Glomerular visceral epithelial cell (primary cell): Measurements from ENCODE around the gene CTCF.

Experiments used
- DNase-seq: peaks from one replicate; pipeline ENCODE4 v3.0.0-alpha.2; 2016; ENCODE audit errors: extremely low spot score

The CTCF gene

GRCh38 chr16:67652578-67653127 is 90.3 kb downstream of the CTCF start:
- peak; percentile 48 for DNase-seq

- DNase-seq = no peak
Measured at GRCh38 chr16:67653128-67653788, 90.9 kb downstream of the CTCF start.

DNA sequence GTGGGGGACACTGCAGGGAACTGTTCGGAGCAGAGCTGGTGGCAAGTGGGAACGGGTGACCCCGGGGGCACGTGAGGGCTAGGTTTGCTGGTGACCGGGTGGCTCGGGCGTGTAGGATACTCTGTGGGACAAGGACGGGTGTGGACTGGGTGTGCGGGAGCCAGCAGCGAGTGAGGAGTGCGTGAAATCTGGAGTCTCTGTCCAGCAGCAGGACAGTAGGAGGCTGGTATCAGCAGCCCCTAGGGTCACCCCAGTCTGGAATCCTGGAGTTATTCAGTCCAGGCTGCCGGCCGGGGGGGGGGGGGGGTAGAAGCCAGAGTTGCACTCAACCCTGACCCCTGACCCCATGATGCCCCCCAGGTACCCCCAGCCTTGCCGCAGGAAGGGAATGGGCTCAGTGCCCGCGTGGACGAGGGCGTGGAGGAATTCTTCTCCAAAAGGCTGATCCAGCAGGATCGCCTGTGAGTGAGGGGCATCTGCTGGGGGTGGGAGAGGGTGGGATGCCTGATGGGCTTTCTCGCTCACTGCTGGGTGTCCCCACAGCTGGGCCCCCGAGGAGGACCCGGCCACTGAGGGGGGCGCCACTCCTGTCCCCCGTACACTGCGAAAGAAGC is 91.6 kb downstream of the CTCF start:
- no peak for DNase-seq

- no peak for DNase-seq
Measured at GRCh38 chr16:67654403-67654911, 92.1 kb downstream of the CTCF start.

DNA sequence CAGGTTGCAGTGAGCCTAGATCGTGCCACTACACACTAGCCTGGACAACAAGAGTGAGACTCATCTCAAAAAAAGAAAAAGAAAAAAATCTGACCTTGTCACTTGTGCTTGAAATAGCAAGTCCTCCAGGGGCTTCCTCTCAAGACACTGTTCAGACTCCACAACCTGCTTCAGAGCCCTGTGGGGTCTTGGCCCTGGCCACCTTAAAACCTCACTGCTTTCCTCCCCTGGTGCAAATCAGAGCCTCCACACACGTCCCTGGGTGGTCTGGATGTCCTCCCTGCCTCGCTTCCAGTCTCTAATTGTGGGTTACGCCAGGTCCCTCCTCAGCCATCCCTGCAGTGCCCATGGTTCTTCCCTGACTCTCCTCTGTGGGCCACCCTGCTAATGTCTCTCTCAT is 93.0 kb downstream of the CTCF start:
- no peak for DNase-seq

DNA sequence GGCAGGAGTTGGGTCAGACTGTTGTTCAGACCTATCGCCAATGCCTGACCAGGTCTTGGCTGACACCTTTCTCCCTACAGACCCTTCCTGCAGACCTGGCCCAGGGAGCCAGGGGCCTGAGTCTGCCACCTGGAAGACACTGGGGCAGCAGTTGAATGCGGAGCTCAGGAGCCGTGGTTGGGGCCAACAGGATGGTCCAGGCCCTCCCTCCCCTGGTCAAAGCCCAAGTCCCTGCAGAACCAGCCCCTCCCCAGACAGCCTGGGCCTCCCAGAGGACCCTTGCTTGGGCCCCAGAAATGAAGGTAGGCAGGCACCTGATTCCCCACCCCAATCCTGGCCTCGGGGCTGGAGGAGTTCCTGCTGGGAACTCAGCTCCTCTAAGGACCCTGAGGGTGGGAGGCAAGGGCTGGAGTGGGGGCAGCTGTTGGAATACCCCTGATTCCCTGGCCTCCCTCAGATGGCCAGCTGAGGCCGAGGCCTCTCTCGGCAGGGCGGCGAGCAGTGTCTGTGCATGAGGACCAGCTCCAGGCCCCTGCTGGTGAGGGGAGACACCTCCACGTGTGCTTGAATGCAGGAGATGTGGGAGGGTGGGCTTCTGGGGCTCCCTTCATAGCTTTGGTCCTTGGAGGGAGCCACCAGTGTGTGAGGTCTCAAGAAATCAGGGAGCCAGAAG is 94.2 kb downstream of the CTCF start:
- DNase-seq = no peak

DNA sequence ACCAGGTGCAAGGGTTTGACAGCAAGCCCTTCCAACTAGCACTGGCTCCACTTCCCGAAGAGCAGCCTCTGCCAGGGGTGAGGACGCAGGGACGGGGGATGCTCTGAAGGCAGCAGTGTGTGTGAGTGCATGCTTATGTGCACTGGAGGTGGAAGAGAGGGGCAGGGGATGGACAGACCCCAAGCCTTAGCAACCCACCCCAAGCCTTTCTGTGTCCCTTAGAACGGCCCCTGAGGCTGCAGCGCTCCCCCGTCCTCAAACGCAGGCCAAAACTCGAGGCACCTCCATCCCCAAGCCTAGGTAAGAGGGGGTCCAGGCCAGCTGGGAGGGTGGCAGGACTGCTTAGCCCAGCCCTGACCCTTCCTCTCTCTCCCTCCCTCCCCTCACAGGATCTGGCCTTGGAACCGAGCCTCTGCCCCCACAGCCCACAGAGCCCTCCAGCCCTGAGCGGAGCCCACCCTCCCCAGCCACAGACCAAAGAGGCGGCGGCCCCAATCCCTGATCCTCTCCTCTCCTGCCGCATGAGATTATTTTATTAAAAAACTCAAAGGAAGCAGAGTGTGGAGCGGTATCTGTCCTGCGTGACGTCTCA is 94.8 kb downstream of the CTCF start:
- no peak for DNase-seq

- no peak for DNase-seq
Measured at GRCh38 chr16:67657751-67658518, 95.6 kb downstream of the CTCF start.

DNA sequence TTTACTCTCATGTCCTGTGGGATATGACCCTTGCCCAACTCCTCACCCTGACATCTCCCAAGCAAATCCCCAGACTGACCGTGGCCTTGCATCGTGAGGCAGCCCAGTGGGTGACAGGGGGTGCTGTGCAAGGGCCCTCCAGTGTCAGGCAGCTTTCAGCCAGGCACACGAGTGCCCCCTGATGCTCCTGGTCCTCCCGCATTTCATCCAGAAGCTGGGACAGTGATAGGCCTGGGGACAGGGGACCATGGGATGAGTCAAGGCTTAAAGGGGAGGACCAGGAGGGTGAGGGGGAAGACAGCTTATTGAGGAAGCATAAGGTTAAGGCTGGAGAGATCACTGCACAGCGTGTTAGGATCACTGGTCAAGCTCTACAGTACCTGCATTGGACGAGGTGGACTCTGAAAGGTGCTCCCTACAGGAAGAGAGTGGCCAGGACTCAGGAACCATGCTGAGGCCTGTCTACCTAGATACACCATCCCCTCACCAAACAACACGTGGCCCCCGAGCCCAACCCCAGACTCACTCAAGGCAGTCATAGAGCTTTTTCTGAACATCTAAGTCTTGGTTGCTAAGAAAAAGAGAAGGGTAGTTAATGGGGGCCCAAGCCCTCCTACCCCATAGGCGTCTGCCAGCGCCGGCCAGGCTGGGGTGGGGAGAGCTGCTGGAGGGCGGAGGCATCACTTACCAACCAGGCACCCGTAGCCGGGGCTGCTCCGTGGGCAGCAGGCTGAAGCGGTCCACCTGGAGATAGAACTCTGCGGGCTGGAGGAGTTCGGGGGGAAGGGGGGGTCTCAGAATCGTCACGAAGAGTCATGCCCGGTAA is 96.7 kb downstream of the CTCF start:
- no peak for DNase-seq

- peak; percentile 91 for DNase-seq
Measured at GRCh38 chr16:67659675-67660563, 97.6 kb downstream of the CTCF start, which contains the start of gene ACD. Gene ACD (minus strand): TSS chr16:67660260. CDS start chr16:67660220, 40 bp downstream.

DNA sequence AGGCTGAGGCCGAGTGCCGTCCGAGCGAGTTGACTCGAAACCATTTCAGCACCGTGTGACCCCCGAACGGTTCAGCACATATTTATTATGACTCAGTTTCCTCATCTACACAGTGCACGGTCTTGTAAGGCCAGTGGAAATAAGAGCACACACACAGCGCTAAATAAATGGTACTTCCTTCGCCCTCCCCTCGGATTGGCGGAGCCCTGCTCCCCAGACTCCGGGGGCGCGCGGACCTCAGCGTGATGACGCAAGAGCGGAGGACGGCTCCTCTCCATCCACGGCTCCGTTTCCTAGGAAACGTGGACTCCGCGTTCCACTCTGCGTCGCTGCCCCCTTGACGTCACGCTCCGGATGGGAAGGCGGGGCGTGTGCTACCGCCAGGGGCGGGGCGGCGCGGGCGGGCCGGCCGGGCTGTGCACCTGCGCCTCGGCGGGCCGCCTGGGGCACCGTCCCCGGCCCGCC is 98.3 kb downstream of the CTCF start, which contains the start of gene PARD6A:
TSS of gene PARD6A (plus strand) at position 397 of the 465 bp plus-strand sequence. CDS start 79 bp downstream, outside the sequence.
- peak; percentile 92 for DNase-seq

DNA sequence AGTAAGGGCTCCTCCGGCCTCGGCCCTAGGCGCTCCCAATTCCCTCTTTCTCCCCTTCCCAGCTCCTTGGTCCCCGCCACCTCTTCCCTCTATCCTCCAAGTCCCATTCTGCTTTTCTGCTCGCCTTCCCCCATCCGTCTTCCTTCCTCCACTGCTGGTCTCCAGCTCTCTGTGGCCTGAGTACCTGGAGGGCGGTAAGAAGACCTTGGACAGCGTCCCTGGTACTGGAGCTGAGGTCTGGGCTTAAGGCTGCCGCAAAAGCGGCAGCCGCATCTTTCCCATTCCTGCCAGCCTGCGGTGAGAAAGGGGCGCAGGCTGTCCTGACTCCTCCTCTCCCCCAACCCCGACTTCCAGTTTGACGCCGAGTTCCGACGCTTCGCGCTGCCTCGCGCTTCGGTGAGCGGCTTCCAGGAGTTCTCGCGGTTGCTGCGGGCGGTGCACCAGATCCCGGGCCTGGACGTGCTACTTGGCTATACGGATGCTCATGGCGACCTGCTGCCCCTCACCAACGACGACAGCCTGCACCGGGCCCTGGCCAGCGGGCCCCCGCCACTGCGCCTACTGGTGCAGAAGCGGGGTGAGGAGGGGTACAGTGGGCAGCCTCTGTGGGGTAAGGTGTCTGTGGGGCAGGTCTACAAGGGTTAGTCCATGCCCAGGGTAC is 98.9 kb downstream of the CTCF start:
- peak; percentile 59 for DNase-seq

GRCh38 chr16:67661886-67662652 is 99.7 kb downstream of the CTCF start:
- no peak for DNase-seq

GRCh38 chr16:67662653-67663010 is 100.3 kb downstream of the CTCF start:
- DNase-seq = no peak

DNA sequence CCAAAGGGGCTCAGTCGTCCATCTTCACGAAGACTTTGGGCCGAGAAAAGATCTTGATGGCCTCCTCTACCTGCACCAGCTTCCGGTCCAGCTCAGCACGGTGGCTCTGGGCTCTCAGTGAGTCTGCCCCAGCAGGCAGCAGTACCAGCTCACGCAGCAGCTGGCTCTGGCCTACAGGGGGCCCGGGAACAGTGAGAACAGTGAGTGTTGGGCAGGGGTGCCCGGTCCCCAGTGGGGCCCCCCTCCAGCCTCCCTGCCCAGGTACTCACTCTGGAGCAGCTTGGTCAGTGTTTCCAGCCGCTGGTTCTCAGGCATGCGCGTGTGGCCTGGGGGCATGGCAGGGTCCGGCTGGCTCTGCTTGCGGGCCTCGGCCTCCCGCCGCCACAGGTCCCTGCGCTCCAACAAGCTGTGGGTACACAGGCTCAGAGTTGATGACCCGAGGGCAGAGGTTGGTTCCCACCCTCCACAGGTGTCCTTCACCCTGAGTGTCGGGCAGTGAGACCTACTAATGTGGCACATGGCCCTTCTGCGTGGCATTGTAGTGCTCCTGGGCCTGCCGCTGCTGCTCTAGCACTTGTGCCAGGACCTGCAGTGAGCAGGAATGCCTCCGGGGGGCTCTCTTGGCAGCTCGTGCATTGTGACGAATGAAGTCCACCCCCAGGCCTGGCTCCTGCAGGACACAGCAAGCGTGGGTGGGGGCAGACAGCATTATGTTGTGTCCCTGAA is 101.0 kb downstream of the CTCF start:
- DNase-seq = no peak

DNA sequence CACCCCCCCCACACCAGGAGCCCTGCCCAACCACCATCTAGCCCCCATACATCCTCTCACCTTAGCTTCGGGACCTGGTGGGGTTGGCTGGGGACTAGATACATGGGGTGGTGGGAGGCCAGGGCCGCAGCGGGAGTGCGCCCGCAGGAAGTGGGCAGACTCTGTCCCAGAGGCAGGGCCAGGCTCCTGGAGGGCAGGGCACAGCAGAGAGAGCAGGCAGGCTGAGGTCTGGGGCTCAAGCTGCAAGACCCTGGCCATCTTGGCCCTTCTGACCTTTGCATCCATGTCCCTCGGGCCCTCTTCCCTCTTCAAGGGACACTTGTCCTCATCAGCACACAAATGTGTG is 101.5 kb downstream of the CTCF start:
- DNase-seq = no peak

GRCh38 chr16:67664258-67664657 is 101.9 kb downstream of the CTCF start:
- no peak for DNase-seq
